GM21529 (cell line): ENCODE results near the gene GALK2.

Experiments
- ATAC-seq: cut with Tn5 transposase; IDR thresholded peaks from one replicate; pipeline ENCODE4 v1.9.1; 2021; ENCODE audit not compliant: unreplicated experiment

The GALK2 gene

GRCh38 chr15:49278751-49279150, 108.7 kb downstream of the GALK2 start:
- no peak for ATAC-seq

DNA sequence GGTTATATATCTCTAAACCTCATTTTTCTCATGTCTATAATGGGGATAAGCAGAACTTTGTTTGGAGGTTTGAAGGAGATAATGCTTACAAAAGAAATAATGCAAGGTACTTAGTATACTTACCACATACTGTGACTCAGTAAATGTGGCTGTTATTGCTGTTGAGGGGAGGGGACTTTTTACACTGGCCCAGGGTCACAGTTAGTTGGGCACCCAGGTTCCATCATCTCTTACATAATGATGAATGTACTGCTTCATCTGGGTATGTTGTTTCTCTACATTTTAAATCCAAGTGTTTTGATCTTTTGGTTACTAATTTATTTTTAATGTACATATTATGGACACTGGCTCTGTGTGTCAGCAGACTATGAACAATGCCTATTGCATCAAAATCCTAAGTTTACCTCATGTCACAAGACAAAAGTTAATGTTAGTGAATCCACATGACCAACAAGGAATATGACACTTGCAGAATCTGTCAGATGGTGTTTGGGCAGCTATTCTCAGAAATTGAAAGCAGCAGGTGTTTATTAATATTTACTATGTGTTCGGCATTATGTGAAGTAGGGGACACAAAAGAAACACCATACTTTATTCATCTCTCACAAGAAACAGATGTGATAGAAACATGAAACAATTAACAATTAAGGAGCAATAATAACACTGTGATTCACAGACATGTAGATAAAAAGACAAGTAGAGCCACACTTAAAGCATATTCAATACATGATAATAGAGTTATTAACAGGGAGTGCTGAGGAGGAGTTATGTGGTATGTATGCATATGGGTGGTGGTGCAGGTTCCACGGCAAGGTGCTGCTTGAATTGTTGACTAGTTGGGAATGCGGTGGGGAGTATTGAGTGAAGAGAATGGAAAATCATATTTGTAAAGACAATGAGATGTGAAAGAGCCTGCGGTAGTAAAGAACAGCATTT, 109.7 kb downstream of the GALK2 start:
- ATAC-seq = no peak

DNA sequence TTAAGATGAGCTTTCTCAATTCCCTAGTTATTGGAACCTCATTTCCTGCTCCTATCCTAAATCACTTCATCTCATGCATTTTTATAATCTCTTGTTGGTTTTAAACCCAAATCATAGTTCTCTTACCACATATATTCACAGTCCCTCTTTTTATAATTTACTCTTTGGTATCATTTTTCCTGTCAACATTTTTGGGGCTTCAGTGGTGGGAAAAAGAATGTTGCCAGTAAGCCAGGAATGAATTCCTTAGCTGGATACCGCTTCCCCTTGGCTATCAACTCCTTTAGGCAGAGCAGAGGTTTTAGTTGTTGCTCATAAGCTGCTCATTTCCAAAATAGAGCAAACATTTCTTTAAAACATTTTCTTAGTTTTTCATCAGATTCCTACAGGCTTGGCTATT, 112.3 kb downstream of the GALK2 start:
- no peak for ATAC-seq

- no peak for ATAC-seq
Observed at GRCh38 chr15:49286649-49287404, 116.8 kb downstream of the GALK2 start.

- ATAC-seq = no peak
Observed at GRCh38 chr15:49287481-49287880, 117.4 kb downstream of the GALK2 start.

DNA sequence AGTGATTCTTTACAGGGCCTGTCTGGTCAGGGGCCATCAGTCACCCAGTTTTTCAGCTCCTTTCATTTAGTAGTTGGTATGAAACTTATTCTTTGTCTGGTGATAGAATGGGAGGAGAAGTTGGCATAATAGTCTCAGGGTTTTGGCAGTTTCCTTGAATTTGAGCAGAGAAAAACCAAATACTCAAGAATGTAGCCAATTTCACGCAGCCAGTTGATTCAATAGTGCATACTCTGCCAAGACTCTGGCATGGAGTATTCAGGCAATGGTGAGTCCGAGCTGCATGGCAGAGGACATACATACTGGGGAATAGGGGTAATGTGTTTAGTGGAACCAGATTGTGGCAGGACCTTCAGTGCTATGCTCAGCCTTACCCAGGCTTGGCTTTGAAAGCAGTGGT, 118.3 kb downstream of the GALK2 start:
- ATAC-seq = no peak

DNA sequence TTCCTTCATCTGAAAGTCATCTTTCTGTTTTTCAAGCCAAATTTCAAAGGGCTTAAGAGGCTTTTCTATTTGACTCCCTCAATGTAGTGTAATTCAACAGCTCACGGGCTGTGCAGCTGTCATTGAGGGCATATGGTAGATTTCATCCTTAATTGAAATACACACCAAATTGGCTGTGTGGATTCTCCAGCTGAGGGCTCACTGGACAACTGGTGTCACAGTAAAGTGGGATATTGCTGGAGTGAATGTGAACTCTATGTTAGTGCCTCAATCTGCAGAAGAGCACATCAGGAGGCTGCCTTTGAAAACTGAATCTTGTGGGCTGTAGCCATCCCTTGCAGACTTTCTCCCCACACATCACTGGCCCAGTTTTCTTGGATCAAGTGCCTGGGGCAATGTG, 120.1 kb downstream of the GALK2 start:
- no peak for ATAC-seq

GRCh38 chr15:49293941-49294340, 123.9 kb downstream of the GALK2 start:
- no peak for ATAC-seq

DNA sequence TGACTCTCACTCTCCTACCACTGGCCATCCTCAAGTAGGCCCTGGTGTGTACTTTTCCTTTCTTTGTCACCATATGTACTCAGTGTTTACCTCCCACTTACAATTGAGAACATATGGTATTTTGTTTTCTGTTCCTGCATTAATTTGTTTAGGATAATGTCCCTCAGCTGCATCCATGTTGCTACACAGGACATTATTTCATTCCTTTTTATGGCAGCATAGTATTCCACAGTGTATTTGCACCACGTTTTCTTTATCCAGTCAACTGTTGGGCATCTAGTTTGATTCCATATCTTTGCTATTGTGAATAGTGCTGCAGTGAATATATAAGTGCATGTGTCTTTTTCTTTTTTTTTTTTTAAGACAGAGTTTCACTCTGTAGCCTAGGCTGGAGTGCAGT, 126.2 kb downstream of the GALK2 start:
- no peak for ATAC-seq

- no peak for ATAC-seq
Observed at GRCh38 chr15:49297584-49297983, 127.5 kb downstream of the GALK2 start.

GRCh38 chr15:49300856-49301255, 130.8 kb downstream of the GALK2 start:
- no peak for ATAC-seq

DNA sequence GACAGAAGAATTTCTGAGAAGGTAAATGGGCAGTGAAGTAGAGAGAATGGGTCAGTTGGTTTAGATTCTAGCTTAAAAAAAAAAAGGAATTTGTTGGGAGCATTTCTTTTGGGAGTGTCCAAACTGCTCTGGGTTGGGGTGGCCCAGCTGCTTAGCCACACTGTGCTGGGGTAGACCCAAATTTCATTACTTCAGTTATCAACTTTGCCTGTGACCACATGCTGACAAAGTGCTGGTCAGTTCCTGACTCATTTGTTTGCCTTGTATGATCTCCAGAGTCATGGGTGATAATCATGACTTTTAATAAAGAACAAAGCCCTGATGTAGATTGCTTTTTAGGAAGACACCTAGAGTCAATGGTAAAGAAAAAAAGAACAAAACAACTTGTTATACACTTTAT, 131.5 kb downstream of the GALK2 start:
- ATAC-seq = no peak

GRCh38 chr15:49303003-49303402, 133.0 kb downstream of the GALK2 start:
- ATAC-seq = no peak

GRCh38 chr15:49306551-49306950, 136.5 kb downstream of the GALK2 start:
- ATAC-seq = no peak

- ATAC-seq = no peak
Observed at GRCh38 chr15:49308686-49309085, 138.6 kb downstream of the GALK2 start.

- no peak for ATAC-seq
Observed at GRCh38 chr15:49309889-49310288, 139.8 kb downstream of the GALK2 start.

GRCh38 chr15:49313650-49314049, 143.6 kb downstream of the GALK2 start:
- no peak for ATAC-seq

GRCh38 chr15:49314716-49315115, 144.7 kb downstream of the GALK2 start:
- no peak for ATAC-seq

- no peak for ATAC-seq
Observed at GRCh38 chr15:49315391-49315823, 145.4 kb downstream of the GALK2 start.

- no peak for ATAC-seq
Observed at GRCh38 chr15:49320351-49320750, 150.3 kb downstream of the GALK2 start.

- ATAC-seq = no peak
Observed at GRCh38 chr15:49323207-49323606, 153.2 kb downstream of the GALK2 start.

GRCh38 chr15:49327927-49328326, 157.9 kb downstream of the GALK2 start:
- no peak for ATAC-seq
